Skin epidermis (tissue), 12 donors: Measurements from ENCODE around the gene SPTLC2.

Experiments used
- H3K27ac ChIP-seq, 21 experiments: fragments of 200-600 bp; sonication (generic) in 11 of 21; one replicate each; pipeline ENCODE4 v1.5.0; 2020; ENCODE audit warnings: mild to moderate bottlenecking in 3 of 21, inconsistent platforms in 2 of 21, moderate library complexity in 2 of 21
- H3K4me3 ChIP-seq, 7 experiments: fragments of 200-600 bp; sonication (generic) in 2 of 7; one replicate each; pipeline ENCODE4 v1.5.0; 2020; ENCODE audit warnings: inconsistent platforms in 2 of 7, mild to moderate bottlenecking in 2 of 7, moderate library complexity in 1 of 7

Gene SPTLC2

DNA sequence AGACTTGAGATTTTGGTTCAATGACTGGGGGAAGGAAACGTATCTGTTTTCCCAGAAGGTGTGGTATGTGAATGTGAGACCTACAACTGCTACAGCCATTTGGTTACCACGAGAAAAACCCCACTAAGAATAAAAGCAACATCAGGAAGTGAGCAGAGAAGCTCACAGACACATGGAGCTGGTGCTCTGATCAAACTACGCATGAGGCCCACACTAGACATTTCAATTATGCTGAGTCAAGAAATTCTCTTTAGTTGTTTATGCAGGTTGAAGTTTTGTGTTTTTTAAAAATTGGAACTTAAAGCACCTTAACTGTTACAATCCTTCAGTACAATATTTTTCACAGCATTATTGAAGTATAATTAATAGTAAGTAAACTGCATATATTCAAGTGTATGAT is 8.9 kb upstream of the SPTLC2 start:
- Histone ChIP-seq H3K4me3 (no peak overlapping the region), H3K27ac (no peak overlapping the region)

DNA sequence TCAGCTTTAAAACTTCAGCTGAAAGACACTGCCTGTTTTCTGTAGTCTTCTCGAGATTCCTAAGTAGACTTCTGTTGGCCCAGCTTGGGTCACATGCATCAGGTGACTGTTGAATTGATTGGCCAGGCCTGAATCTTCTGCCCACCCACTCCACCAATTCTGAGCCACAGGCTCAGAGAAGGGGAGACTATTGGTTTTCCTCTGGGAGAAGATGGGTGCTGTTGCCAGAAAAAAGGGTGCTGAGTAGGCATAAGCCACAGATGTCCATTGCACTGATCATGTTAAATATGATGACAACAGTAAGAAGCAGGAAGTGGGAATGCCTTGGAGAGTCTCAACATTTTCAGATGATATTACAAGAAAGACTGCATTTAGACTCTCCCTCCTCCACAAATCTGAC is 6.8 kb upstream of the SPTLC2 start:
- no peak overlapping the region for H3K27ac ChIP-seq
- H3K4me3 ChIP-seq: no peak overlapping the region

DNA sequence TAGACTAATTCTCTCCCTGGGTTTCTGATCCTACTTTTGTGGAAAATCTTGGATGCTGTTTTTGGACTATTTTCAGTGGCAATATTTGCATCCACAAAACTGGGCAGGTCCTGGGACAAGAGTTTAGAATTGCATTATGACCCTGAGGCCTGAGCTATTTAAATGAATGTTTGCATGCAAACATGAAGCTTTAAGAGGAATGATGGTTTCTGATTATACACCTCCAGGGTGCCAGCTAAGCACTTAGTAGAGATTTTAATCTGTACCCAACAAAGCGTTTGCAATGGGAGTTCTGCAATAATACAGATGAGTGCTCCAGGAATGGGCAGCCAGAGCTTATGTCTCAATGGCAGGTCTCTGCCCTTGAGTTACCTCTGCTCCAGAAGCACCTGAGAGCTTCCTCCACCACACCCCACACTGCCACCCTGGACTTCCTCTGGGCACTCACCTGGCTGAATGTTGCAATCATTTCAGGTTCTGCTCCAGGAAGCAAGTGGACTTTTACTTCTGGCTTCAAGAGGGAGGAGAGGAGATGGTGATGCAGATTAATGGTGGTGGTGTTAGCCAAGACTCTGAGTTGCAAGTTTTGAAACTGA is 6.0 kb upstream of the SPTLC2 start:
- Histone ChIP-seq H3K27ac (no peak overlapping the region), H3K4me3 (no peak overlapping the region)

DNA sequence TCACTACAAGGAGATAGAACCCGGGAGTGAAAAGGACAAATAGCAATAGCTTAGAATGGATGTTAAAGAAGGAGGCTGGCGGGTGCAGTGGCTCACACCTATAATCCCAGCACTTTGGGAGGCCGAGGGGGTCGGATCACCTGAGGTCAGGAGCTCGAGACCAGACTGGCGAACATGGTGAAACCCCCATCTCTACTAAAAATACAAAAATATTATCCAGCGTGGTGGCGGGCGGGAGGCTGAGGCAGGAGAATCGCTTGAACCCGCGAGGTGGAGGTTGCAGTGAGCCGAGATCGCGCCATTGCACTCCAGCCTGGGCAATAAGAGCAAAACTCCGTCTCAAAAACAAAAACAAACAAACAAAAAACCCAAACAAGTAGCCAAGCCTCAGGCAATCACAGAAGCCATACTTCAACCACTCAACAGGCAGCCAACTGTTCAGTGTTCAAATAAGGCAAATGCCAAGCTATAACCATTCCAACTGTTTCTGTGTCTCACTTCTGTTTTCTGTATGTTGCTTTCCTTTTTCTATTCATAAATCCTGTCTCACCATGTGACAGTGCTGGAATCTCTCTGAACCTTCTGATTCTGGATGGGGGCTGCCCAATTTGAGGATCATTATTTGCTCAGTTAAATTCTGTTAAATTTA is 3.9 kb upstream of the SPTLC2 start:
- no peak overlapping the region for H3K4me3 ChIP-seq
- H3K27ac ChIP-seq: no peak overlapping the region

DNA sequence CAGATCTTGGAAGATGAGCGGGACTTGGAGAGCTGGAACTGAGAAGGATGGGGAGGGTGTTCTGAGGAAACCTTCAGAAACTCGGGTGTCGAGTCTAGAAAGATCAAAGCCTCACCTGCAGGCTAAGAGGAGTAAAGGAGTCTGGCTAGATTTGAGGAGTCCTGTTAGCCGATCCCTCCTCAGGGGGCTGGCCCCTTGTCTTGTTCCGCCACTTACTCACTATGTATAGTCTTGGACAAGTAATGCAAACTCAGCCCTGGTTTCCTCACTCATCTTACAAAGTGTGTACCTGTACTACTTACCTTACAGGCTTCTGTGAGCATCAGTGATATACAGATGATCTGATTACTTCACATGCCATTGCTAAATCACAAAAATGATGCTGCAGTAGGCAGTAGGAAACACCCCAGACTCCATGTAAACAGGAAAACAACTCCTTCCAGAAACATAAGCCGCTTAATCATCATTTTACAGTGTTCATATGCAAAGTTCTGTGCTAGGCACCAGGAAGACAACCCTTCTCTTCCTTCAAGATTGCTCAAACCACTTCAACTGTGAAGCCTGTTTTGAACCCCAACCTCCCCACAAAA is 2.0 kb upstream of the SPTLC2 start:
- peak overlapping the region in 1 of 21 experiments; percentile 1 for H3K27ac ChIP-seq

DNA sequence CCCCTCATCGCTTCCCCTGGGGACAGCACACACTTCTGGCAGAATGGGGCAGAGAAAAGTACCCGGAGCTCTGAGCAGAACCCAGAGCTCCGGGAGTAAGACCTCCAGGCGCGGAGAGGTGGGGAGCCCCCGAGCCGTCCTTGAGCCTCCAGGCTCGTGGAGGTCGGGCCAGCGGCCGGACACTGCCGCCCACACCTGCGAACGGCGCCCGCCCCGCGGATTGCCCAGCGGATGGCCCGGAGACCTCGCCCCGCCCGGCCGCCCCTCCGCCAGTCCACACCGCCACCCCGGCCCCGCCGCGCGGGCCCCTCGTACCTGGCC is 344 bp downstream of the SPTLC2 start:
- peak overlapping the region; percentile 72 to 97 (median 84) for H3K4me3 ChIP-seq
- peak overlapping the region; percentile 65 to 95 (median 88) for H3K27ac ChIP-seq

More for the DNA sequence above, 2.0 kb upstream of the SPTLC2 start:
- H3K4me3 ChIP-seq: no peak overlapping the region

DNA sequence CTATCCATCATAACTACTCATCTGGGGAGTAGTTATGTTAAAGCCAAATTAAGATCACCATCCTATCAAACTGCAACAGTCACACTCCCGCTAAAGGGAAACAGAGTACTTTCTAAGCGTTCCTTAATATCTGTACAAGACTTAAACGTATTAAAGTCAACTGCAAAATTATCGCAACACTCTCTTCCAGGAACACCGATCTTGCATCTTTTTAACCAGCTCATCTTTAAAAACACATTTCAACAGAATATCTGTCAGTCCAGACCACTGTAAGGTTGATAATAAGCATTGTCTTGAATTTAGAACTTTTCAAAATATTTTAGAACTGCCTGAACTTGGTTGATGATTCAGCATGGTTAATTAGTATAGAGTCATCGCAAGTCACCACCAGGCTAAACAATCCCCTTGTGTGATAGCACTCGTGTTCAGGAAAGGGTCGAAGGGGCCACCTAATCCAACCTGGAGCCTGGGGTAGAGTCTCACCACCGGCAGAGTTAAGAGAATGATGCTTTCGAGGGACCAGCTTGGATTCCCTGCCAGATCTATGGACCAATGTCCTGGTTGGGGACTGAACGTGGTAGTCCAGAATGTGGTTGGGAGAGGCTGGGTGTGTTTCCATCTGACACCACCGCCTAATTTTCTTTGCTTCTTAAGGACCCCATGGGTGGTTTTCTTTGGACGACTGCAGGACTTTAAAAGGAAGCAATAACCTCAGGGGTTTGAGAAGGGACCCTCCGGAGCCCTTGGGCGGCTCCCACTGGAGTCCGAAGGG is 890 bp downstream of the SPTLC2 start:
- Histone ChIP-seq H3K27ac (peak overlapping the region; percentile 65 to 95 (median 88)), H3K4me3 (peak overlapping the region; percentile 72 to 97 (median 84))

DNA sequence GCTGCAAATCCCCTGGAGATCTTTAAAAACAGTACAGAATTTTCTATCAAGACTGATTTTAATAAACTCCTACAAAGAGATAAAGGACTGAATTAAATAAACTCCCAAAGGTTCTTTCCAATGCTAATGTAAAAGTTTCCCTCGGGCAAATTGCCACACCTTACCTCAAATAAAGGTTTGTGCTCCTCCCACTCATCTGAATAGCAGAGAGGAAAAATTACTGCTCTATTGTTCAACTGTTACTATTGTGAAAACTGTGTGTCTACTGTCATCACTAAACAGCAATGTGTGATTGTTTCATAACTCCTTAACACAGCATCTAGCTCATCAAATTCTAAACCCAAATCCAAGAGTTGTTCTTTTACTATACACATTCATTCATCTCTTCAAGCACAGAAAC is 3.2 kb downstream of the SPTLC2 start:
- Histone ChIP-seq H3K4me3 (no peak overlapping the region), H3K27ac (peak overlapping the region in 1 of 21 experiments; percentile 3)

DNA sequence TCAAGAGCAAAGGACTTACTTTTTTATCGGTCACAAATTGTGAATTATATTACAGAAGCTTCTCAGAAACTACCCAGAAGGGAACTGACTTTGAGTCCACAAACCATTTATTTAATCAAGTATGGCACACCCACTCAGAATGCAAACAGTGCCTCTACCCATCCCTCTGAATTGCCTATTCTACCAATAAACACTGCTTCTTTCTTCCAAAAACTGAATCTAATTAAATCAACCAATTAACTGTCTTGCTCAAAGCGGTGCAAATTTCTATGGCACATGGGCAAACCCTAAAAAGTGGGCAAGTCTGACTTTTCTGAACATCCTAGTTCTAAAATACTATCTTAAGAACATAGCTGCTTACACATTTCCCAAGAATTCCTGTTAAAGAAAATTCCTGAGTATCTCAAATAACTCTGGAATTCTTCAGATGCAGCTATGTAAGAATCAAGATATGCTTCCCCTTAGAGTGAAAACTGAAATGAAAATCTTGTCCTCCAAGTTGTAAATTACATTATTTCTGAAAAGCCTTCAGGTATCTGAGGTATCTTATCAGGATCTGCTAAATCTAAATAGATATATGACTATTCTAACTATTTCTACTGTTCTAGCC is 4.3 kb downstream of the SPTLC2 start:
- H3K27ac ChIP-seq: no peak overlapping the region
- no peak overlapping the region for H3K4me3 ChIP-seq

DNA sequence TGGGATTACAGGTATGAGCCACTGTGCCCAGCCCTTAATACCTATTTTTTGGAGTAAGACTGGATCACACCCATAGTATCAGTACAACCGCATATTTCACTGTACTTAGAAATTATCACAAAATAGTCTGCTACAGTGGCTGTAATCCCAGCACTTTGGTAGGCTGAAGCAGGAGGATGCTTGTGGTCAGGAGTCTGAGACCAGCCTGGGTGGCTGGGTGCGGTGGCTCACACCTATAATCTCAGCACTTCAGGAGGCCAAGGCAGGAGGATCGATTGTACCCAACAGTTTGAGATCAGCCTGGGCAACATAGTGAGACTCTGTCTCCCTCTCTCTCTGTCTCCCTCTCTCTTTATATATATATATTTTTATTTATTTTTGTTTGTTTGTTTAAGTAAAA is 5.9 kb downstream of the SPTLC2 start:
- H3K27ac ChIP-seq: no peak overlapping the region
- H3K4me3 ChIP-seq: no peak overlapping the region

DNA sequence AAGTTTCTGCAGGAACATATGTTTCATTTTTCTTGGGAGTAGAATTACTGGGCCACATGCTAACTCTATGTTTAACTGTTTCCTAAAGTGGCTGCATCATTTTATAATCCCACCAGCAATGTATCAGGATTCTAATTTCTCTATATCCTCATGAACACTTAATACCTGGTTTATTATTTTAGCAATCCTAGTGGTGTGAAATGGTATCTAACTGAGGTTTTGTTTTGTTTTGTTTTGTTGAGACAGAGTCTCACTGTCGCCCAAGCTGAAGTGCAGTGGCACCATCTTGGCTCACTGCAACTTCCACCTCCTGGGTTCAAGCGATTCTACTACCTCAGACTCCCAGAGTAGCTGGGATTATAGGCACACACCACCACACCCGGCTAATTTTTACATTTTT is 6.5 kb downstream of the SPTLC2 start:
- Histone ChIP-seq H3K27ac (no peak overlapping the region), H3K4me3 (no peak overlapping the region)

DNA sequence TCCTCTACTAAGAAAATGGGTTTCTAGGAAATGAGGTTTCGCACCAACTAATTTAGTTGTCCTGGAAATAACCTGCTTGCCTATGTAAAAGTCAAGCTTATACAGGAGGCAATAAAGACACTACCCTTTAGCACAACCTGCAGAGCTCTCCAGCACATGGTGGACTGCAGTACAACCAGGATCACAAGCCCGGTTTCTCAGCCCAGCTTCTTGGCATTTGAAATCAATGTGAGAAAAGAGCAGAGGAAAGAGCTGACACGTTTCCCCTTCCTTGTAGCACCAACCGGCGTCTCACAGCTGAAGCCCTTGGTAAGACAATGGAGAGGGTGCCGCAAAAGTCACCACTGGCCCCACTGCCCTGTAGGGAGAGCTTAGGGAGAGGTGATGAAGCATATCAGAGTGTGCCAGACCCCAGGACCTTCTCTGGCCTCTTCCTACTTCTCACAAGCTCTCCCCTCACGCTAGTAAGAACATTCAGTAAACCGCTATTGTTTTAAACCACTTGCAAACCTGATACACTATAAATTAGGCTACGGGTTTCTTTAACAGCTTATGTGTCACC is 8.6 kb downstream of the SPTLC2 start:
- H3K27ac ChIP-seq: peak overlapping the region in 1 of 21 experiments; percentile 18
- no peak overlapping the region for H3K4me3 ChIP-seq

DNA sequence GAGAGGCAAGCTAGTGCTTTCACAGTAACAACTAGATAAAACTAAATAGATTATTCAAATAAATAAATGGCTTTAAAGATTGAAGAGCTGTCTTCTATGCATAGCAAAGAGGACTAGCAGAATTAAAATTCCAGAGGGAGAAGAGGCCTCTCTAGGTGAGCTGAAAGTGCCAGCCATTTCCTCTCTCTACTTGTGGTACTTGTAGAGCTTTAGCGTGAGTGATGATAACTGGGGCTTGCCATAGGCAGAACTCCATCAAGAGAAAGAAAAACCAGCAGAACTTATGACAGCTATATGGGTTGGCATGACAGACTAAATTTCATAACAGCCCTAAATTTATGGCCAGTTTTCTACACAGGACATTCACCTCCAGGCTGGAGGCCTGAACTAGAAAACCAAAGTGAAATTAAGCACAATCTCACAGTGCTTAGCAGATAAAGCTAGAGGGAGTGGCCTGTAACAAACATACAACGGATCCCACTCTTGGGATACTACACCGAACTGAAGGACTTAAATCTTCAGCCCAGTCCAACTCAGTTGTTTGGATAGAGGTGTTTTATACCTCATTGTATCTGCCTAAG is 11.0 kb downstream of the SPTLC2 start:
- no peak overlapping the region for H3K4me3 ChIP-seq
- H3K27ac ChIP-seq: no peak overlapping the region

DNA sequence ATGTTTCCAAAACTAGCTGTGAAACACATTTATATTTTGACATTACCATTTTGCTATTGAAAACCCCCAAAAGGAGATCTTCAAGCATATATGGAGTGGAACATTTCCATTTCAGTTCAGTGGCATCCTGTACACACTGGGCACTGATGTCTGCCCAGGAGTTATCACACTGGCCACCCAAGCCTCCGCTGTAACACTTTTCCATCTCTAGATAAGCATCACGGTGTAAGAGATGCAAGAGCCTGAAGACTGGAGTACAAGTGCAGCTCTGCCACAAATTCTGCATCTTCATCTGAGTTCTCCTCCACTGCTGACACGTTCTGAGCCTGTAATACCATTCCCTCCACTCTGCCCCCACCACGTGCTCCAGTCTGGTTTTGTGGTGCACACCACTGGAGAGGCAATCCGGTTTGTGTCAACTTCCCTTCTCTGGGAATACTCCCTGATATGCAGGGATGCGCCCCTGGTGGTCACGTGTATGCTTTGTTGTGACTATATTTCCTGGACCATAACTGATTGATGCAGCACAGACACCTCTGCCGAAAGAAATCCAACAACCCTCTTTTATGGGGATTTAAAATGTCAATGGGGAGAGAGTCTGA is 12.7 kb downstream of the SPTLC2 start:
- Histone ChIP-seq H3K27ac (no peak overlapping the region), H3K4me3 (no peak overlapping the region)

DNA sequence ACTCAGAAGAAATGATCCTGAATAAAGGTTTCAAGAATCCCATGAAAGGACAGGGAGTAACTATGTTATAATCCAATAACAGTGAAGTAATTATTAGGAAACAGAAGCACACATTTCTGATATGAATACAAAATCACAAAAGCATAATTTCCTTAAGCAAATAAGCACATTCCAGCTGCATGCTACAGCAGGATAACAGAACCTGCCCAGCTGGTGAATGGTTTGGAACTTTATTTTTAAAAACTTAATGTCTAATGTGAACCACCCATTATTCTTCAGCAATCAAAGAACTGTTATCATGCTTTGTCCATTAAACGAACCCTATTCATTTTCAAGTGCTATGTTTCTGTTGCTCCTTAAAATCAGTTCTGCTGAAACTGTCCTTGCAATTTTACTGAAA is 13.4 kb downstream of the SPTLC2 start:
- Histone ChIP-seq H3K27ac (peak overlapping the region in 1 of 21 experiments; percentile 16), H3K4me3 (no peak overlapping the region)

DNA sequence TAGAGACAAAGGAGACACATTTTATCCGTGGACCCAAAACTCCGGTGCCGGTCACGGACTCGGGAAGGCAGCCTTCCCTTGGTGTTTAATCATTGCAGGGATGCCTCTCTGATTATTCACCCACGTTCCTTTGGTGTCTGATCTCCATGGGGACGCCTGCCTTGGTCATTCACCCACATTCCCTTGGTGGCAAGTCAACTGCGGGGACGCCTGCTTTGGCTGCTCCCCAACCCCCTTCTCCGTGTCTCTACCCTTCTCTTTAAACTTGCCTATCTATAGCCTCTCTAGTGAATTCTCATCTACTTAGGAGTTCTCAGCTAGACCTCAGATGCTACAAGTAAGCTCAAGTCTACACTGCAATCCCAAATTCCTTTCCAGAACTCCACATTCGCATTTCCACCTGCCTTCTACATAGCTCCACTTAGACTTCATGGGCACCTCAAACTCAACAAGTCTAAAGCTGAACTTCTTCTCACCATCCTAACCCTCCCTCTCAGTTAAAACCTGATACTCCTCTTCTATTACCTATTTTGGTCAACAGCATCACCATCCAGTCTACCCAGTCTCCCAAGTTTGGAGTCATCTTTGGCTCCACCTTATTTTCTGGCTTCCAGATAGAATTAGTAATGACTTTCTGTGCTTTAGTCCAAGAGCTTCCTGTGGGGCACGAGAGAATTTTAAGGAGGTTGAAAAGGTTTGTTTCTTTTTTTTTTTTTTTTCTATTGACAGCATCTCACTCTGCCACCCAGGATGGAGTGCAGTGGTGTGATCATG is 14.4 kb downstream of the SPTLC2 start:
- H3K4me3 ChIP-seq: no peak overlapping the region

DNA sequence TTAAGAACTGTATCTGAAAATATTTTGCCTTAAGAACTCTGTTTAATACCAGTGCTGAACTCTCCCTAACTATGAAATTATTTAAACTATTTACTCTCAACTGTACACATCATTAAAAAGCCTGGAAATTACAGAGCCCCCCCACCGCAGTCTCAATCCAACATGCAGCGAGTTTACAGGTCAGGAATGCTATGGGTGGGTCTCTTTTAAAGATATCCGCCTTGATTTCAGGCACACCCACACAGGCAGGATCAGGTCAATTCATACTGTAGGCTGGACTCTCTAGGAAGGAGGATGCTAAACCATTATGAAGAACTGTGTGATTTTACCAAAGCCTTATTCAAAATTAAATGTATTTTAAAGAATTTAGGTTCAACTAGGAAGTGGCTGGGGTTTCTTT is 16.5 kb downstream of the SPTLC2 start:
- Histone ChIP-seq H3K4me3 (no peak overlapping the region), H3K27ac (no peak overlapping the region)

More for the DNA sequence above, 14.4 kb downstream of the SPTLC2 start:
- peak overlapping the region in 2 of 21 experiments; percentile 17 to 26 for H3K27ac ChIP-seq

DNA sequence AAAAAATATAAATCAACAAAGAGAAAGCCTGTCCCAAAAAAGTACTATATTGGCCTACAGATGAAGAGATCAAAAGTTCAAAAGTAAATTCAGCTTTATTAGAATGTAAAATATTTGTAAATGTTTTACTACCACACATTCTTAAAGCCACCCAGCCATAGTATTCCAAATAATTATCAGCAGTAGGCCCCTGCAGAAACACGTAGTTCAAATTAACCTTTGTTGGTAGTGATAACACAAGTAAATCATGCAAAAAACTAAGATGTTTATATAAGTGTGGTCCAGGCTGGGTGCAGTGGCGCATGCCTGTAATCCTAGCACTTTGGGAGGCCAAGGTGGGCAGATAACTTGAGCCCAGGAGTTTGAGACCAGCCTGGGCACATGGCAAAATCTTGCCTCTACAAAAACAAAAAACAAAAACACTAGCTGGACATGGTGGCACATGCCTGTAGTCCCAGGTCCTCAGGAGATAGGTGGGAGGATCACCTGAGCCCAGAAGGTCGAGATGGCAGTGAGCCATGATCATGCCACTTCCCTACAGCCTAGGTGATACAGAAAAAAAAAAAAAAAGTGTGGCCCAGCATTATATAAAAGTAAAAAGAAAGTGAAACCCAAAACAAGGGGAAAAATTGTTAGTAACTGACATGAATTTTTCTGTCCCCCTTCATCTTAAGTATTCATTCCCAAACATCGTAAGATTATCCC is 17.9 kb downstream of the SPTLC2 start:
- Histone ChIP-seq H3K27ac (peak overlapping the region in 4 of 21 experiments; percentile 17 to 71 (median 28)), H3K4me3 (no peak overlapping the region)
